Prostate gland (tissue), 2 donors: ENCODE data around the gene MRGPRG. TPM values are rescaled to one million over a fixed set of nuclear protein-coding genes. Genes with fewer than 3 reads are reported as not detected.

Source experiments
- DNase-seq: peaks from one replicate; pipeline ENCODE4 v3.0.0-alpha.2; 2019; ENCODE audit warnings: low spot score
- H3K27ac ChIP-seq, 2 donors: fragments of 200-600 bp; sonication (generic); 2 replicates each; pipeline ENCODE4 v1.5.1; 2017 to 2019
- H3K27me3 ChIP-seq: fragments of 200-600 bp; sonication (generic); replicated peaks from 2 replicates; pipeline ENCODE4 v1.5.1; 2019; ENCODE audit not compliant: insufficient read depth
- H3K36me3 ChIP-seq, 2 donors: fragments of 200-600 bp; sonication (generic); 1 replicate in 1 of 2; 2 replicates in 1 of 2; pipeline versions ENCODE4 v1.5.1 to v1.8.1; 2017 to 2019
- H3K4me1 ChIP-seq: fragments of 200-600 bp; sonication (generic); replicated peaks from 2 replicates; pipeline ENCODE4 v1.5.1; 2019
- H3K4me3 ChIP-seq, 2 donors: fragments of 200-600 bp; sonication (generic); 2 replicates each; pipeline ENCODE4 v1.5.1; 2017 to 2019
- H3K9me3 ChIP-seq: fragments of 200-600 bp; sonication (generic); 2 replicates; pipeline ENCODE4 v1.5.1; 2017
- CTCF ChIP-seq, 4 experiments: fragments of 200-600 bp in 2 of 4; fragments of 450-650 bp in 2 of 4; sonication (generic) in 2 of 4; IDR thresholded peaks; 1 replicate in 3 of 4; 2 replicates in 1 of 4; pipeline ENCODE4 v1.5.1; 2016 to 2019; ENCODE audit warnings: antibody characterized with exemption in 4 of 4, mild to moderate bottlenecking in 2 of 4, moderate library complexity in 2 of 4
- POLR2A ChIP-seq: fragments of 450-650 bp; IDR thresholded peaks from one replicate; pipeline ENCODE4 v1.6.1; 2016; ENCODE audit warnings: antibody characterized with exemption, mild to moderate bottlenecking
- POLR2AphosphoS5 ChIP-seq: sonication (generic); formaldehyde crosslinking; IDR thresholded peaks from one replicate; pipeline ENCODE4 v1.6.1; 2017; ENCODE audit warnings: antibody characterized with exemption
- WGBS: methylation state at CpG from one replicate; pipeline ENCODE4 v1.1.5; 2018; 5-methylcytosine and 5-hydroxymethylcytosine counted together
- intact Hi-C: fragments of 100-400 bp; cut with DNase I; formaldehyde crosslinking; loops from one replicate; pipeline ENCODE4 v1.14.2; 2022
- total RNA-seq, 2 donors: library from RNA; depleted of rRNA; stranded (reverse); fragments of >200 nt; gene quantifications; one replicate each; pipeline ENCODE4 v1.1.0, GENCODE V29; 2016

The MRGPRG gene
- total RNA-seq, 2 donors from 2014 or later = 2.7 TPM; not detected in 1

GRCh38 chr11:3192511-3193372, 25.9 kb downstream of the MRGPRG start:
- no peak overlapping the region for H3K4me3 ChIP-seq
- intact Hi-C loops = no loop called here
- H3K36me3 ChIP-seq = no peaks in the 10 kb centered on the region
- TF ChIP-seq POLR2A (no peak), CTCF (IDR thresholded peaks at IDR 0.05) (no peak)
- no peaks in the 10 kb centered on the region for H3K9me3 ChIP-seq
- DNase-seq = no peak
- H3K27me3 ChIP-seq = no peaks in the 10 kb centered on the region
- 74% methylated on average over 14 of the region's 14 CpGs for WGBS
- H3K4me1 ChIP-seq = no peaks in the 10 kb centered on the region
- no peak overlapping the region for H3K27ac ChIP-seq

- DNase-seq = no peak
- no peaks in the 10 kb centered on the region for H3K9me3 ChIP-seq
- H3K36me3 ChIP-seq = no peaks in the 10 kb centered on the region
- H3K4me1 ChIP-seq = no peaks in the 10 kb centered on the region
- intact Hi-C loops = no loop called here
- no peaks in the 10 kb centered on the region for H3K27me3 ChIP-seq
- 93% methylated on average over 19 of the region's 19 CpGs for WGBS
- no peak overlapping the region for H3K4me3 ChIP-seq
- no peak overlapping the region for H3K27ac ChIP-seq
- TF ChIP-seq POLR2AphosphoS5 (no peak), CTCF (IDR thresholded peaks at IDR 0.05) (no peak), POLR2A (no peak)
Observed at GRCh38 chr11:3191586-3192324, 26.9 kb downstream of the MRGPRG start.

GRCh38 chr11:3190600-3190999, 28.0 kb downstream of the MRGPRG start:
- no peak for TF ChIP-seq POLR2AphosphoS5
- TF ChIP-seq POLR2A = no peak
- no peak for TF ChIP-seq CTCF (IDR thresholded peaks at IDR 0.05)
- H3K4me3 ChIP-seq = no peak overlapping the region
- intact Hi-C loops = no loop called here
- H3K4me1 ChIP-seq = no peaks in the 10 kb centered on the region
- no peaks in the 10 kb centered on the region for H3K36me3 ChIP-seq
- no peaks in the 10 kb centered on the region for H3K27me3 ChIP-seq
- no peaks in the 10 kb centered on the region for H3K9me3 ChIP-seq
- H3K27ac ChIP-seq = no peak overlapping the region
- DNase-seq = no peak
- 54% methylated on average over 6 of the region's 6 CpGs for WGBS

- Histone ChIP-seq H3K4me1 (no peaks in the 10 kb centered on the region), H3K36me3 (no peaks in the 10 kb centered on the region), H3K4me3 (no peak overlapping the region), H3K9me3 (no peaks in the 10 kb centered on the region), H3K27me3 (no peaks in the 10 kb centered on the region), H3K27ac (no peak overlapping the region)
- TF ChIP-seq POLR2A (no peak), POLR2AphosphoS5 (no peak), CTCF (IDR thresholded peaks at IDR 0.05) (no peak)
- 89% methylated on average over 11 of the region's 11 CpGs for WGBS
- intact Hi-C loops = no loop called here
- no peak for DNase-seq
Observed at GRCh38 chr11:3189886-3190583, 28.6 kb downstream of the MRGPRG start.
